ENCODE data around the gene PLPP3. TPM values are rescaled to one million over a fixed set of nuclear protein-coding genes. Genes with fewer than 3 reads are reported as not detected.

Gene PLPP3
- total RNA-seq, 1 donor from 2014 or later: 61.8 TPM

DNA sequence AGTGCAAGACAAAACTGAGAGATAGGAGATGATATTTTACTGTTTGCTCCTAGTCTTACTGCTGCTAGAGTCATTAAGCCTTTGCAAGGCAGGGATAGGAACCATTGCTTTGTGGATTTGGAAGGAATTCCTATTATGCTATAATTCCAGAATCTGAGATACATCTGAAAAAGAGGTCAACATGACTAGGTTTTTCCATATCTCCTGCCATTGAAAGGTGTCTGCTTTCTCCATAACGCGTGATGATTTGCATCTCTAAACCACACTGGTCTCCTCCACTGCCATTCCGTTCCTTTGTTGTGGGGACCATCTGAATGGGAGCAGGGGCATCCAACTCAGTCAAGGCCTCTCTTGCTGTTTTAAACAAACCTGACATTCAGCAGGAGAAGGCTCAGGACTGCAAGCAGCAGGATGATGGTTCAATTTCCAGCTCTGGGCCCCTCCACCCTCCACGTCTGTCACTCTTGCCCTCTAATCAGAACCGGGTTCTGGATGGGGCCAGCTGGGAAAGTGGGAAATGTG is 45.2 kb downstream of the PLPP3 start:
- H3K4me3 Mint-ChIP-seq: no peak overlapping the region
- TF ChIP-seq CTCF (IDR thresholded peaks at IDR 0.05; ENCODE audit: unreplicated experiment): no peak

GRCh38 chr1:56533621-56534020 is 45.7 kb downstream of the PLPP3 start:
- Mint-ChIP-seq H3K27ac (no peak overlapping the region), H3K4me3 (no peak overlapping the region), H3K36me3 (peaks cover 38% of the 10 kb centered on the region), H3K27me3 (ENCODE audit: low read depth) (no peaks in the 10 kb centered on the region), H3K9me3 (no peaks in the 10 kb centered on the region), H3K4me1 (peaks cover 17% of the 10 kb centered on the region)
- no peak for DNase-seq (ENCODE audit: low spot score in 2 of 2, unreplicated experiment in 2 of 2)
- TF ChIP-seq CTCF (IDR thresholded peaks at IDR 0.05; ENCODE audit: unreplicated experiment): no peak

More for the DNA sequence above, 45.2 kb downstream of the PLPP3 start:
- Mint-ChIP-seq H3K27ac (no peak overlapping the region), H3K36me3 (peaks cover 38% of the 10 kb centered on the region), H3K9me3 (no peaks in the 10 kb centered on the region), H3K27me3 (ENCODE audit: low read depth) (no peaks in the 10 kb centered on the region), H3K4me1 (peaks cover 16% of the 10 kb centered on the region)
- DNase-seq (ENCODE audit: low spot score in 2 of 2, unreplicated experiment in 2 of 2): no peak

DNA sequence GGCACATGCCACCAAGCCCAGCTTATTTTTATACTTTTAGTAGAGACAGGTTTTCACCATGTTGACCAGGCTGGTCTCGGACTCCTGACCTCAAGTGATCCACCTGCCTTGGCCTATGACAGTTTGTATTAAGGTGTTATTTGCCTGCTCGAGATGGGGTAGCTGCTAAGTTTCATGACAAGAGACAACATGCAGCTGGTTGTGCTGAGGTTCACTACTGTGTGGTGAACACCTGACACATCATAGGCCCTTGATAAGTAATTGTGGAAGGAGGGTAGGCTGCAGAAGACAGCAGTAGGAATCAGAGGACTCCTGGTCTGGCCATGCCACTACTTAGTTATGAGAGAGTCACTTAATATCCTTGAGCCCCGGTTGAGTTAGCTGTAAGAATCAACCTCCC is 46.2 kb downstream of the PLPP3 start:
- no peak for TF ChIP-seq CTCF (IDR thresholded peaks at IDR 0.05; ENCODE audit: unreplicated experiment)
- Mint-ChIP-seq H3K4me1 (peaks cover 19% of the 10 kb centered on the region), H3K4me3 (no peak overlapping the region), H3K36me3 (peaks cover 38% of the 10 kb centered on the region), H3K9me3 (no peaks in the 10 kb centered on the region), H3K27ac (no peak overlapping the region), H3K27me3 (ENCODE audit: low read depth) (no peaks in the 10 kb centered on the region)
- no peak for DNase-seq (ENCODE audit: low spot score in 2 of 2, unreplicated experiment in 2 of 2)

DNA sequence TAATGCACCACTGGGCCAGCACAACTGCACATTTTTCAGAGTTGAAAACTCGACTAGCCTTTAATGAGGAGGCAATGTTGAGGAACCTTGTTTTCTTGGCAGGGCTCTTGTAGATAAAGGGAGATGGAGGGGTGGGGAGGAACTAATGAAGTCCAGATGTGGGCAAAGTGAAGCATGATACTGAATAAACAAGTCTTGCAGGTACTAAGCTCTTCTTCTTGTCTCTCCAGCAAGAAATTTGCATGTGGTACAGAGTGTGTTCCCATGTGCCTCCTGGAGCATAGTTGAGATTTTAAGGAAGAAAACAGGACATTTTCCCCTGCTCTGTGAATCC is 47.0 kb downstream of the PLPP3 start:
- Mint-ChIP-seq H3K4me1 (peaks cover 28% of the 10 kb centered on the region), H3K27ac (no peak overlapping the region), H3K9me3 (no peaks in the 10 kb centered on the region), H3K4me3 (no peak overlapping the region), H3K27me3 (ENCODE audit: low read depth) (no peaks in the 10 kb centered on the region), H3K36me3 (peaks cover 36% of the 10 kb centered on the region)
- no peak for DNase-seq (ENCODE audit: low spot score in 2 of 2, unreplicated experiment in 2 of 2)
- TF ChIP-seq CTCF (IDR thresholded peaks at IDR 0.05; ENCODE audit: unreplicated experiment): no peak

- no peaks in the 10 kb centered on the region for H3K9me3 Mint-ChIP-seq
- H3K36me3 Mint-ChIP-seq: peaks cover 30% of the 10 kb centered on the region
- H3K4me1 Mint-ChIP-seq: peaks cover 33% of the 10 kb centered on the region
- no peak overlapping the region for H3K27ac Mint-ChIP-seq
- H3K27me3 Mint-ChIP-seq (ENCODE audit: low read depth): no peaks in the 10 kb centered on the region
- no peak overlapping the region for H3K4me3 Mint-ChIP-seq
- DNase-seq (ENCODE audit: low spot score in 2 of 2, unreplicated experiment in 2 of 2): no peak
- no peak for TF ChIP-seq CTCF (IDR thresholded peaks at IDR 0.05; ENCODE audit: unreplicated experiment)
Measured at GRCh38 chr1:56531624-56532349, 47.6 kb downstream of the PLPP3 start.
